Coronary artery (tissue), 2 donors: ENCODE results near the gene TIMM9.

ENCODE experiments used
- DNase-seq: peaks from one replicate; pipeline ENCODE4 v3.0.0-alpha.2; 2017; ENCODE audit warnings: low spot score
- H3K27ac ChIP-seq, 2 donors: fragments of 200-600 bp; sonication (generic); one replicate each; pipeline ENCODE4 v1.5.1; 2016 to 2019
- H3K4me3 ChIP-seq: fragments of 200-600 bp; sonication (generic); 2 replicates; pipeline ENCODE4 v1.5.1; 2016; ENCODE audit warnings: mild to moderate bottlenecking, moderate library complexity
- TF ChIP-seq, protein P1 (sequence below): fragments of 200-600 bp; sonication (generic); IDR thresholded peaks from one replicate; pipeline ENCODE4 v1.5.1; 2019; ENCODE audit warnings: antibody characterized with exemption

Gene TIMM9

DNA sequence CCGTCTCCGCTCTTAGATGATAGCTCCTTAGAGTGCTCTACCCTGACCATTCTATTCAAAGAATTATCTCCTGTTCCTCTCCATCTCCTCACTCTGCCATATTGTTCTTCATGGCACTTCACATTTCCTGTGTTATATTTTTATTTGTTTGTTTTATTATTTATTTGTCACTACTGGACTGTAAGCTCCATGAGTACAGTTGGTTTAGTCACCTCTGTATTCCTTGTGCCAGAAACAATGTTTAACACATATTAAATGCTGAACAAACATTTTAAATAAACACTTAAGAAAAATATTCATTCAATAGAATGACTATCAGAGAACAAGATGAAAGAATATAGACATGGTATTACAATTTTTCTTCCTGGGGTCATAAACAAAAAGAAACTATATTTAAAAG, 35.8 kb upstream of the TIMM9 start:
- DNase-seq = no peak
- no peak overlapping the region for H3K4me3 ChIP-seq
- TF ChIP-seq, protein P1, sequence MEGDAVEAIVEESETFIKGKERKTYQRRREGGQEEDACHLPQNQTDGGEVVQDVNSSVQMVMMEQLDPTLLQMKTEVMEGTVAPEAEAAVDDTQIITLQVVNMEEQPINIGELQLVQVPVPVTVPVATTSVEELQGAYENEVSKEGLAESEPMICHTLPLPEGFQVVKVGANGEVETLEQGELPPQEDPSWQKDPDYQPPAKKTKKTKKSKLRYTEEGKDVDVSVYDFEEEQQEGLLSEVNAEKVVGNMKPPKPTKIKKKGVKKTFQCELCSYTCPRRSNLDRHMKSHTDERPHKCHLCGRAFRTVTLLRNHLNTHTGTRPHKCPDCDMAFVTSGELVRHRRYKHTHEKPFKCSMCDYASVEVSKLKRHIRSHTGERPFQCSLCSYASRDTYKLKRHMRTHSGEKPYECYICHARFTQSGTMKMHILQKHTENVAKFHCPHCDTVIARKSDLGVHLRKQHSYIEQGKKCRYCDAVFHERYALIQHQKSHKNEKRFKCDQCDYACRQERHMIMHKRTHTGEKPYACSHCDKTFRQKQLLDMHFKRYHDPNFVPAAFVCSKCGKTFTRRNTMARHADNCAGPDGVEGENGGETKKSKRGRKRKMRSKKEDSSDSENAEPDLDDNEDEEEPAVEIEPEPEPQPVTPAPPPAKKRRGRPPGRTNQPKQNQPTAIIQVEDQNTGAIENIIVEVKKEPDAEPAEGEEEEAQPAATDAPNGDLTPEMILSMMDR = no peak
- no peak overlapping the region for H3K27ac ChIP-seq

DNA sequence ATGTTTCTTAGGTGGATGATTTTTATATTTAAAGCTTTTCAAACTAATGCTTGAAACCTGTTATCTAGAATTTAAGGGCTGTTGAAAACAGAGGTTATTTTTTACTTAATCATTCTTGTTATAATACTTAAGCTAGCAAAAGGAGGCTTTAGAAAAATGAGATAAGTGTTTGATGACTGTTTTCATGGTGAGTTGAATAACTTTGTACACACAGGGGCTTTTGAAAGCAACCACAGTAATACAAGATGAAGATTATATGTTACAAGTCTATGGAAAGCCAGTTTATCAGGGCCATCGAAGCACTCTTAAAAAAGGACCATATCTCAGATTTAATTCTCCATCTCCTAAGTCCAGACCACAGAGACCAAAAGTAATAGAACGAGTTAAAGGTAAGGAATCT, 33.4 kb upstream of the TIMM9 start:
- DNase-seq = no peak
- Histone ChIP-seq H3K27ac (no peak overlapping the region), H3K4me3 (no peak overlapping the region)
- TF ChIP-seq, protein P1 = no peak

DNA sequence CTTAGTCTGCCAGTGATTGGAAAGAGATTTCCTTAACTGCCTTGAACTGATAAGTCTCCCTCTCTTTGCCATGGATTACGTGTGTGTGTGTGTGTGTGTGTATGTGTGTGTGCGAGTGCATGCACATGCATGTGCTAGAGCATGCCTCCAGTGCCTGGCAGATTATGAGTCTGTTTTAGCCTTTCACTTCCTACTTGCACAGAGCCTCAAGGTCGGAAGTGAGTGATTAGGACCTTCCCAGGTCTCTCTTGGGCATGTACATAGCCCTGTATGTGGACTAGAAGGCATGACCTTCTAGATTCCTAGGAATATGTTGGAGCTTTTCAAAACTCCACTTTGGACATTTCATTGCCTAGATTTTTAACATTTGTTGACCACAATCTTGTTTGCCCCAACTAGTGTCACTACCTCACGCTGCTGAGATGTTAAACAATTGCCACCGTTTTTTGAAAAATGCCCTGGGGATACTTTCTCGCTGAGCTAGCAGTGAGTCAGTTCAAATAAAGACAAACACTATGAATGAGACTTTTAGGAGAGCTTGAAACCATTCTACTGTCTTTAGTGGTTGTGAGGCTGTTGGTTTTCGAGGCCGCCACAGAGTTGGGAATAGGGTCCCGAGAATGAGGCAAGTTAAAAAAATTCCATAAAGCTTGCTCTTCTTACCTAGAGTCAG, 28.4 kb upstream of the TIMM9 start:
- Histone ChIP-seq H3K27ac (no peak overlapping the region), H3K4me3 (no peak overlapping the region)
- DNase-seq = no peak
- TF ChIP-seq, protein P1 = no peak

DNA sequence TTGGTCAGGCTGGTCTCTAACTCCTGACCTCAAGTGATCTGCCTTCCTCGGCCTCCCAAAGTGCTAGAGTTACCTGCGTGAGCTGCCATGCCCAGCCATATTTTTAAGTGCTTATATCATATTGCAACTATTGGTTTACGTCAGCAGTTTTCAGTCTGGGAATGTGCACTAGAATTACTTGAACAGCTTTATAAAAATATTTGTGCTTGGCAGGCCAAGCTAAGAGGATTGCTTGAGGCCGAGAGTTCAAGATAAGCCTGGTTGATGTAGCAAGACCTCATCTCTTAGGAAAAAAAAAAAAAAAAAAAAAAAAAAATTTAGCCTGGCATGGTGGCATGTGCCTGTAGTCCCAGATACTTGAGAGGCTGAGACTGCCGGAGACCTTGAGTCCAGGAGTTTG, 17.3 kb upstream of the TIMM9 start:
- no peak for DNase-seq
- TF ChIP-seq, protein P1 = no peak

DNA sequence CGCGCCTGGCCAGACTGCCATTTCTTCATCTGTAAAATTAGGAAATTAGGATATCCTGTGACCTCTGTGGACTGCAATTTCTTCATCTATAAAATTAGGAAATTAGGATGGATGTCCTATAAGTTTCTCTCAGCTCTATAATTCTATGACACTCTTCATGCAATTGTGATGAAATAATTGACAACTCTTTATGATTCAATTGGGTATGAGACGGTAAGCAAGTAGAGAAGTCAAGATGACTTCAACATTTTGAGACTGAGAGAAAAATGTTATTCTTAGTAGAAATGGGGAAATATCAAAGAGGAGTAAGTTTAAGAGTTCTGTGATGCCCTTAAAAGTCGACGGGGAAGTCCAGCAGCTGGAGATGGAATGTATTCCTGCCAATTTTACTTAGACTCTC, 12.1 kb upstream of the TIMM9 start:
- DNase-seq = no peak
- Histone ChIP-seq H3K4me3 (no peak overlapping the region), H3K27ac (no peak overlapping the region)
- TF ChIP-seq, protein P1 = no peak

More for the DNA sequence above, 17.3 kb upstream of the TIMM9 start:
- H3K27ac ChIP-seq = peak overlapping the region in 1 of 2 donors; percentile 78
- H3K4me3 ChIP-seq = no peak overlapping the region

DNA sequence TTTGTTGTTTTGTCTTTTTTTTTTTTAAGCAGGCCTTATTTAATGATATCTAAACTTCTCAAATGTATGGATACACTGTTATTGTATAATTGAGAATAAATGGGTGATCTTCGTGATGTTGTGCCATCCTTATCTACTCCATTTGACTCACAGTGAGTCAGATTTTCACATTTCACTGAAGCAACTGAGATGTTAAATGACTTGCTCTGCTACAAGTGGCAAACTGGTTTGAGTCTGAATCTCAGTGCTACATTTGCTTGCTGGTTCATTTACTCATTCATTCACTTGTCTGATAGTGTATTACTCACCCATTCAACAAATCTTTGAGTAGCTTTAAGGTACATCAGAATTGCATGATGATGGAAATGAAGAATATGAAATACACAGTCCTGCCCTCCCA, 2.8 kb upstream of the TIMM9 start:
- TF ChIP-seq, protein P1 = no peak
- H3K4me3 ChIP-seq = no peak overlapping the region
- no peak for DNase-seq
- no peak overlapping the region for H3K27ac ChIP-seq

DNA sequence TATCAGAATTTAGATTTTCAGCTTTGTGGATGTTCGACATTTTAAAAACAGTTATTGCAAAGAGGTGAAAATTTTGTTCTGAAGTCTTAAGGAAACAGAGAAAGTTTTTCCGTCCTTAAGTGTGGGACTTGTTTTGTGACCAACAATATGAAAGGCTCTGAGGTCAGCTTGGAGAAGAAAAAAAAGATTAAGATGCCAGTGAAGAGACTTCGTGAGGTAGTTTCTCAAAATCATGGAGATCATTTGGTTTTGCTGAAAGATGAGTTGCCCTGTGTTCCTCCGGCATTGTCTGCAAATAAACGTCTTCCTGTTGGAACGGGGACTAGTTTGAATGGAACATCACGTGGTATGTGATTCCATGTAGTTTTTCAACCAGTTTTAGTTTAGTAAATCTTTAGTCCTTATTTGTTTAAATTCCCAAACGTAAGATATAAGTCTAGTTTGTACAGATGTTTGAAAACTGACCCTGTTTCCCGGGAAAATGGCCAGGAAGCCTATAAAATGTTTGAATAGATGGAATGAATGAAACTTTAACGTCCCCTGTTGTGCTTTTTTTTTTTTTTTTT, 870 bp upstream of the TIMM9 start:
- peak overlapping the region; percentile 89 for H3K27ac ChIP-seq
- TF ChIP-seq, protein P1 = no peak
- peak overlapping the region; percentile 96 for H3K4me3 ChIP-seq
- DNase-seq = no peak
